Testis (tissue), 3 donors: ENCODE results near the gene CPSF4. TPM values are rescaled to one million over a fixed set of nuclear protein-coding genes. Genes with fewer than 3 reads are reported as not detected.

ENCODE experiments used
- DNase-seq: peaks from one replicate; pipeline ENCODE4 v3.0.0-alpha.2; 2019
- H3K27ac ChIP-seq, 2 donors: fragments of 200-600 bp; sonication (generic); one replicate each; pipeline ENCODE4 v1.5.1; 2019
- H3K27me3 ChIP-seq: fragments of 200-600 bp; sonication (generic); one replicate; pipeline ENCODE4 v1.5.1; 2019
- H3K36me3 ChIP-seq: fragments of 200-600 bp; sonication (generic); one replicate; pipeline ENCODE4 v1.5.1; 2017; ENCODE audit warnings: low read depth; ENCODE audit errors: missing control alignments
- H3K4me1 ChIP-seq: fragments of 200-600 bp; sonication (generic); one replicate; pipeline ENCODE4 v1.5.1; 2019
- H3K4me3 ChIP-seq, 2 donors: fragments of 200-600 bp; sonication (generic); one replicate each; pipeline ENCODE4 v1.5.1; 2017 to 2019
- H3K9me3 ChIP-seq: fragments of 200-600 bp; sonication (generic); one replicate; pipeline ENCODE4 v1.5.1; 2017
- POLR2A ChIP-seq: fragments of 450-650 bp; IDR thresholded peaks from one replicate; pipeline ENCODE4 v1.6.1; 2017; ENCODE audit warnings: antibody characterized with exemption, mild to moderate bottlenecking, moderate library complexity
- WGBS, 2 donors: methylation state at CpG; one replicate each; pipeline ENCODE4 v1.1.5; 2018; 5-methylcytosine and 5-hydroxymethylcytosine counted together
- intact Hi-C: fragments of 100-400 bp; cut with DNase I; formaldehyde crosslinking; loops from one replicate; pipeline ENCODE4 v1.15.1; 2023; ENCODE audit warnings: low total_unique reads
- polyA plus RNA-seq: library from polyadenylated mRNA; stranded (reverse); fragments of 350-450 nt; fragmentation: Illumina TruSeq; extraction: RNeasy Lipid Tissue Mini Kit (QIAGEN cat#74804); gene quantifications from one replicate; pipeline ENCODE4 v1.2.3, GENCODE V29; 2014; ENCODE audit warnings: low read depth, low replicate concordance; ENCODE audit not compliant: insufficient read depth
- total RNA-seq, 2 donors: library from RNA; depleted of rRNA; stranded (reverse); fragments of >200 nt; gene quantifications; one replicate each; pipeline ENCODE4 v1.2.3, GENCODE V29; 2016
- TF ChIP-seq, protein P1 (sequence below), 3 experiments: fragments of 450-650 bp in 2 of 3; fragments of 200-600 bp in 1 of 3; sonication (generic) in 1 of 3; IDR thresholded peaks; one replicate each; pipeline ENCODE4 v1.5.1; 2016 to 2019; ENCODE audit warnings: antibody characterized with exemption in 3 of 3, mild to moderate bottlenecking in 2 of 3, moderate library complexity in 1 of 3

The CPSF4 gene
- total and polyA plus RNA-seq, 3 donors from 2014 or later: 82.4 to 130 (median 107) TPM

DNA sequence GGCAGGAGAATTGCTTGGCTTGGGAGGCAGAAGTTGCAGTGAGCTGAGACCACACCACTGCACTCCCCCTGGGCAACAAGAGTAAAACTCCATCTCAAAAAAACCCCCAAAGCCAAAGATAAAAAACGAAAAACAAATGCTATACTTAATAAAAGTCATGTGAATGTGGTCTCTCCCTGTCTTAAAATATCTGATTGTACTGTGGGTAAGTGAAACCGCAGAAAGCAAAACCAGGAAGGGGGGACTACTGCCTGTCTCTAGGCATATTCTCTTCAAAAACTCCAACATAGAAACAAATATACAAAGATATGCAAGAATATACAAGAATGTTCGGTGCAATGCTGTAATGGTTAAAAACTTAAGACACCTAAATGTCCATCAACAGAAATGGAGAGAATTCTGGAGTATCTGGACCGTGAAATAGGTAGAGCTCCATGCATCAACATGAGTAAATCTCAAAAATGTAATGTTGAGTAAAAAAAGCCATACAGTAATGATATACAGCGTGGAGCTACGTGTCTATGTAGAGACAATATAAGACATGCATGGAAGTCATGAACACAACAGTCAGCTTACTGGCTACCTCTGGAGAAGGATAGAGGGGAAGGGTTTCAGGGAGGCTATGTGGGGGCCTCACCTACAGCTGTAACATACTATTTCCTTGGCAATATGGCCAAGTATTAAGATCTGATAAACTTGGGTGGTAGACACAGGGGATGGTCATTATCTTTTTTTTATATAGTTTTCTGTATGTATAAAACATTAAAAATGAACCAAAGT, 59.2 kb downstream of the CPSF4 start:
- intact Hi-C loops: no loop called here
- H3K4me1 ChIP-seq: peaks cover 11% of the 10 kb centered on the region
- no peak overlapping the region for H3K27ac ChIP-seq
- H3K27me3 ChIP-seq: no peaks in the 10 kb centered on the region
- no peaks in the 10 kb centered on the region for H3K9me3 ChIP-seq
- no peak for DNase-seq
- peak overlapping the region in 1 of 2 donors; percentile 96 for H3K4me3 ChIP-seq
- peaks cover 4% of the 10 kb centered on the region for H3K36me3 ChIP-seq
- TF ChIP-seq, protein P1, sequence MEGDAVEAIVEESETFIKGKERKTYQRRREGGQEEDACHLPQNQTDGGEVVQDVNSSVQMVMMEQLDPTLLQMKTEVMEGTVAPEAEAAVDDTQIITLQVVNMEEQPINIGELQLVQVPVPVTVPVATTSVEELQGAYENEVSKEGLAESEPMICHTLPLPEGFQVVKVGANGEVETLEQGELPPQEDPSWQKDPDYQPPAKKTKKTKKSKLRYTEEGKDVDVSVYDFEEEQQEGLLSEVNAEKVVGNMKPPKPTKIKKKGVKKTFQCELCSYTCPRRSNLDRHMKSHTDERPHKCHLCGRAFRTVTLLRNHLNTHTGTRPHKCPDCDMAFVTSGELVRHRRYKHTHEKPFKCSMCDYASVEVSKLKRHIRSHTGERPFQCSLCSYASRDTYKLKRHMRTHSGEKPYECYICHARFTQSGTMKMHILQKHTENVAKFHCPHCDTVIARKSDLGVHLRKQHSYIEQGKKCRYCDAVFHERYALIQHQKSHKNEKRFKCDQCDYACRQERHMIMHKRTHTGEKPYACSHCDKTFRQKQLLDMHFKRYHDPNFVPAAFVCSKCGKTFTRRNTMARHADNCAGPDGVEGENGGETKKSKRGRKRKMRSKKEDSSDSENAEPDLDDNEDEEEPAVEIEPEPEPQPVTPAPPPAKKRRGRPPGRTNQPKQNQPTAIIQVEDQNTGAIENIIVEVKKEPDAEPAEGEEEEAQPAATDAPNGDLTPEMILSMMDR (IDR thresholded peaks at IDR 0.05): no peak
- TF ChIP-seq POLR2A: no peak
- 70 to 71% methylated on average over 6 of the region's 6 CpGs for WGBS, 2 donors

GRCh38 chr7:99498546-99498944, 59.8 kb downstream of the CPSF4 start:
- DNase-seq: no peak
- H3K4me1 ChIP-seq: peaks cover 11% of the 10 kb centered on the region
- H3K36me3 ChIP-seq: peaks cover 1% of the 10 kb centered on the region
- intact Hi-C loops: no loop called here
- no peaks in the 10 kb centered on the region for H3K9me3 ChIP-seq
- peak overlapping the region in 1 of 2 donors; percentile 96 for H3K4me3 ChIP-seq
- no peak overlapping the region for H3K27ac ChIP-seq
- TF ChIP-seq, protein P1 (IDR thresholded peaks at IDR 0.05): no peak
- no peak for TF ChIP-seq POLR2A
- 41 to 55% methylated on average over 6 to 11 of the region's 11 CpGs for WGBS, 2 donors
- no peaks in the 10 kb centered on the region for H3K27me3 ChIP-seq

DNA sequence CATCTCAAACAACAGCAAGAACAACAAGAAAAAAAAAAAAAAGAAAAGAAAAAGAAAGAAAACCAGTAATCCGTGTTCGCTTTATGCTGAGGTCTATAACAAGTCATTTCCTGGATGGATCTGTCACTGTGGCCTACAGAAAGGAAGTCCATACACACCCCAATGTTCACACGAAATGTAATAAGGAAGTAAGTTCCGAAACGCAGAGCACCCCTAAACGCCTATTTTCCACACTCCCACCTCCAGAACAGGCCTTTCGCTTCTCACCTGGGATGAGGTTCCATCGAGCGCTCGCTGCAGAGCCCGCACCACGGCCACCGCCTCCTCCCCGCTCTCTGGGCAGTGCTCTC, 60.6 kb downstream of the CPSF4 start:
- peaks cover 11% of the 10 kb centered on the region for H3K4me1 ChIP-seq
- TF ChIP-seq, protein P1 (IDR thresholded peaks at IDR 0.05): no peak
- TF ChIP-seq POLR2A: no peak
- peak overlapping the region; percentile 83 to 96 for H3K4me3 ChIP-seq

DNA sequence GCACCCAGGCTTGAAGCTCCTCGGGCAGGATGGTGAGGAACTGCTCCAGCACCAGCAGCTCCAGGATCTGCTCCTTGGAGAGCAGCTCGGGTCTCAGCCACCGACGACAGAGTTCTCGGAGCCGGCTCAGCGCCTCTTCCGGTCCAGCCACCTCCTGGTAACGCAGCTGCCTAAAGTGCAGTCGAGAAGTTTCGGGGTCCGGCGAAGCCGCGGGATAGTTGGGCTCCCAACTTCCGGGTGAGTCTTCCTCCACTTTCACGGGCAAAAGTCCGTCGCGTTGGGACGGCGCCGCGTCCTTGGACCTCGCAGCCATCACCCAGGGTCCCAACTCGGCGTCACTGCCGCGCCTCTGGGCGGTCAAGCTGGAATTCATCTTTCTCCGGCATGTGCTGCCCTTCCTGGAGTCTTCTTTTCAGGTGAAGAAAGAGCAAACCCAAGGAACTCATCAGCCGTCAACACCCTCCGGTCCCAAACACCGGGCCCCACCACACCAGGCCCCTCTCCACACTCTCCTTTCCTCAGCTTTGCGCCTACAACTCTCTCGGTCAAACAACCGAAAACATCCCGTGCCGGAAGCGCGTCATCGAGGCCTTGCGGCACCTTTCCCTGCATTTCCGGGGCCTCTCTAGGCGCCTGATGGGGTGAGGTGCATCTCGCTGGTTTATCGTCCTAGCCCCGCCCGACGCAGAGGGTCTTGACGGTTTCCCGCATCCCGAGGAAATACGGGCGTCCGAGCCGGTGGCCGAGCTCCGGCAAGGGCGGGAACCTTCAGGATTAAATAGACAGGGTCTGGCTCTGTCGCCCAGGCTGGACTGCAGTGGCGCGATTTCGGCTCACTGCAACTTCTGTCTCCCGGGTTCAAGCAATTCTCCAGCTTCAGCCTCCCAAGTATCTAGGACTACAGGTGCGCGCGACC, 61.2 kb downstream of the CPSF4 start, which contains the start of gene ZNF394:
Gene ZNF394 (minus strand): TSS at position 561 of the 916 bp plus-strand sequence. CDS start 188 bp downstream, at position 373.
- peaks cover 11% of the 10 kb centered on the region for H3K4me1 ChIP-seq
- peak; percentile 97 for DNase-seq
- intact Hi-C loops: loop anchor here (10.0 kb wide), 1 partner anchor 55 kb away; the partner anchor contains the start of genes FAM200A and ZNF655
- WGBS, 2 donors: 0 to 4% methylated on average over 5 to 68 of the region's 68 CpGs
- no peaks in the 10 kb centered on the region for H3K36me3 ChIP-seq
- no peaks in the 10 kb centered on the region for H3K9me3 ChIP-seq
- H3K27me3 ChIP-seq: no peaks in the 10 kb centered on the region
- H3K4me3 ChIP-seq: peak within 1 kb of the TSS; percentile 83 to 96
- peak within 1 kb of the TSS; percentile 86 to 91 for H3K27ac ChIP-seq
- TF ChIP-seq POLR2A: no peak
- TF ChIP-seq, protein P1 (IDR thresholded peaks at IDR 0.05): no peak

More for the DNA sequence above, 60.6 kb downstream of the CPSF4 start:
- 0 to 2% methylated on average over 14 of the region's 14 CpGs for WGBS, 2 donors
- Histone ChIP-seq H3K36me3 (no peaks in the 10 kb centered on the region), H3K27ac (peak overlapping the region; percentile 86 to 91), H3K27me3 (no peaks in the 10 kb centered on the region), H3K9me3 (no peaks in the 10 kb centered on the region)
- intact Hi-C loops: no loop called here
- DNase-seq: no peak
